IPS-15b (cell line): ENCODE results near the gene RNF150.

ENCODE experiments used
- H3K27me3 ChIP-seq: one replicate; pipeline ENCODE4 v1.6.1; 2013; ENCODE audit warnings: low read length; ENCODE audit not compliant: control insufficient read depth, insufficient read depth
- H3K36me3 ChIP-seq: one replicate; pipeline ENCODE4 v1.6.1; 2013; ENCODE audit warnings: low read length; ENCODE audit not compliant: control insufficient read depth, insufficient read depth
- H3K4me1 ChIP-seq: one replicate; pipeline ENCODE4 v1.6.1; 2013; ENCODE audit warnings: mild to moderate bottlenecking, low read length; ENCODE audit not compliant: control insufficient read depth, insufficient read depth
- H3K4me3 ChIP-seq: one replicate; pipeline ENCODE4 v1.5.1; 2013; ENCODE audit warnings: low read depth, low read length
- H3K9ac ChIP-seq: one replicate; pipeline ENCODE4 v1.6.1; 2013; ENCODE audit warnings: low read depth, mild to moderate bottlenecking, low read length
- H3K9me3 ChIP-seq: one replicate; pipeline ENCODE4 v1.6.1; 2013; ENCODE audit warnings: mild to moderate bottlenecking, low read length; ENCODE audit not compliant: control insufficient read depth, insufficient read depth

The RNF150 gene

DNA sequence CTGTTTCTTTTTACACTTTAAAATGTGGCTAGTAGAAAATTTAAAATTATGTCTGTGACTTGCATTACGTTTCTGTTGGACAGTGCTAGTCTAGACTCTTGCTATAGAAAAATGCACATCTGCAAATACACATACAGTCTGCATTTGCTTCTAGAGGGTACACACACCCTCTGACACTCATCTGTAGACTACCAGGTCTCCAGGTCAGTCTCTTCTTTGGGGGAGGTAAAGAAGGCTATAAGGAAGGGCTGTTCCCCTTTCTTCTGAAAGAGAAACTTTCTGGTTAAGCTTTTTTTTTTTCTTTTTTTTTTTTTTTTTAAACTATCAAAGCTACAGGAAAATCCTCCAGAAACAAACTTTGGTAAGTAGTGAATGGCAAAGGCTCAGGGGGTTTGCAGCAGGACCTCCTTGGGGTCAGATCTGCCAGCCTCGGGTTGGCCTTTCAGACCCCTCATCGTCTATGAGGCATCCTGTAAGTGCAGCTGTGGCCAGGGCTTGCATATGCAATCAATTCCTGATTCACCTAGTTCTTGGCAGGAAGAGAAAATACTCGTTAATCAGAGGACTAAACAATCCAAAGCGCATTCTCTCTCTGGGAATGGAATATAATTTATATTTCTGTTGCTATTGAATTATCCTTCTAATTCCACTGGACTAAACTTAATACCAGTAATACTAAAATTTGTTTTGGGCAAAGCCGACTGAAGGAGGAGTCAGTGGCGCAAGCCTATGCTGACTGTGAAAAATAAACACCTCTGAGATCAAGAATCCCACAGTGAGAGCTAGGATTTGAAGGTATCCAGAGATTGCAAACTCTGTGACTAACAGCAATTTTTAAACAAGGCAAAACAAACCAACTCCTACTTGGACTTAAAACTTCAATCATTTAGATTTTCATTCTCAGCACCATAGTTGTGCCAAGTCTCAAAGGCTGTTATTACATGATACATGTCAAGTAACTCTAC is 267.7 kb downstream of the RNF150 start:
- Histone ChIP-seq H3K9me3 (no peaks in the 10 kb centered on the region), H3K36me3 (no peaks in the 10 kb centered on the region)

GRCh38 chr4:140863197-140863596 is 270.1 kb downstream of the RNF150 start:
- Histone ChIP-seq H3K4me3 (no peak overlapping the region), H3K9me3 (no peaks in the 10 kb centered on the region), H3K27me3 (no peaks in the 10 kb centered on the region), H3K4me1 (no peaks in the 10 kb centered on the region), H3K9ac (no peak overlapping the region), H3K36me3 (no peaks in the 10 kb centered on the region)

More for the DNA sequence above, 267.7 kb downstream of the RNF150 start:
- Histone ChIP-seq H3K9ac (no peak overlapping the region), H3K4me3 (no peak overlapping the region), H3K4me1 (no peaks in the 10 kb centered on the region), H3K27me3 (no peaks in the 10 kb centered on the region)

DNA sequence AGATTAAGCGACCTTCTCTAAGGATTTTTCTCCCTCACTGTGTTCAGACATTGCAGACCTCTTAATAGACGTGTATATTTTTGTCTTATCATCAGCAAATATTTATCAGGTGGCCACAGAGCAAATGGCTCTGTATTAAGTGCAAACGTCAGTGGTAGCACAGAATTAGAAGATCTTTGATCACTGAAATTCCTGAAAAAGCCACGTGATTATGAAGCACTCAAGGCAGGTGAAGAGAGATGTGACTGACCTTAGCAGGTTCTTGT is 271.2 kb downstream of the RNF150 start:
- Histone ChIP-seq H3K36me3 (no peaks in the 10 kb centered on the region), H3K9me3 (no peaks in the 10 kb centered on the region), H3K4me3 (no peak overlapping the region), H3K4me1 (no peaks in the 10 kb centered on the region), H3K27me3 (no peaks in the 10 kb centered on the region), H3K9ac (no peak overlapping the region)

- Histone ChIP-seq H3K27me3 (no peaks in the 10 kb centered on the region), H3K9ac (no peak overlapping the region), H3K4me3 (no peak overlapping the region), H3K4me1 (peaks cover 4% of the 10 kb centered on the region), H3K9me3 (no peaks in the 10 kb centered on the region), H3K36me3 (no peaks in the 10 kb centered on the region)
Observed at GRCh38 chr4:140861359-140862176, 271.7 kb downstream of the RNF150 start.

DNA sequence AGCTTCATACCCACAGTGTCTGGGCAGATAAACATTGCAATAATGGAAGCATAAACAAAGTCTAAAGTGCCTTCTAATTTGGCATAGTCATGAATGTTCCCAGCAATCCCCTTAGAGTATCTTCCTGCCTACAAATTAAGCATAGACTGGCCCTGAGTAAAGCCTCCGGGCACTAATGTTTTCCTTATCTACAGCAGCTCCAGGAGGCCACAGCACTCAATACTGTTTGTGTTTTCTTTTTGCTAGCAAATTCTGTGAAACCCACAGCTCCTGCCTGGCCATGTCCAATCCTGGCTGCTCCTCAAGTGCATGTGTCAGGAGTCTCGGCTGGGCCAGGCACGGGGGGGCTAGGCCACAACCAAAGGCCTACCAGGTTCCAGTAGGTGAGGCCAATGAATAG is 274.4 kb downstream of the RNF150 start:
- H3K4me1 ChIP-seq = peaks cover 6% of the 10 kb centered on the region
- H3K9me3 ChIP-seq = no peaks in the 10 kb centered on the region
- no peak overlapping the region for H3K4me3 ChIP-seq
- no peaks in the 10 kb centered on the region for H3K27me3 ChIP-seq
- H3K36me3 ChIP-seq = no peaks in the 10 kb centered on the region
- no peak overlapping the region for H3K9ac ChIP-seq

GRCh38 chr4:140857111-140857510 is 276.2 kb downstream of the RNF150 start:
- Histone ChIP-seq H3K27me3 (no peaks in the 10 kb centered on the region), H3K4me3 (no peak overlapping the region), H3K36me3 (no peaks in the 10 kb centered on the region), H3K9ac (no peak overlapping the region), H3K9me3 (no peaks in the 10 kb centered on the region), H3K4me1 (peaks cover 6% of the 10 kb centered on the region)

- Histone ChIP-seq H3K27me3 (no peaks in the 10 kb centered on the region), H3K9me3 (no peaks in the 10 kb centered on the region), H3K4me1 (peaks cover 6% of the 10 kb centered on the region), H3K9ac (no peak overlapping the region), H3K36me3 (no peaks in the 10 kb centered on the region), H3K4me3 (no peak overlapping the region)
Observed at GRCh38 chr4:140856621-140857062, 276.6 kb downstream of the RNF150 start.

- Histone ChIP-seq H3K9ac (no peak overlapping the region), H3K9me3 (no peaks in the 10 kb centered on the region), H3K4me3 (no peak overlapping the region), H3K27me3 (no peaks in the 10 kb centered on the region), H3K4me1 (peaks cover 6% of the 10 kb centered on the region), H3K36me3 (no peaks in the 10 kb centered on the region)
Observed at GRCh38 chr4:140854168-140854567, 279.1 kb downstream of the RNF150 start.

DNA sequence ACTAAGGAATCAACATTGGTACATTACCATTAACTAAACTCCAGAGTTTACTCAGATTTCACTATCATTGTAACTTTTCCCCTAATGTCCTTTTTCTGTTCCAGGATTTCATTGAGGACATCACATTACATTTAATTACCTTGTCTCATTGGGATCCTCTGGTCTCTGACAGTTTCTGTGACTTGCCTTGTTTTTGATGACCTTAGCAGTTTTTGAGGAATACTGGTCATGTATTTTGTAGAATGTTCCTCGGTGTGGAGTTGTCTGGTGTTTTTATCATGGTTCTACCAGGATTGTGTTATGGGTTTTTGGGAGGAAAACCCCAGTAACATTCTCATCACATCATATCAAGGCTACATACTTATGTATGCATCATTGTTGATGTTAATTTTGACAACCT is 281.5 kb downstream of the RNF150 start:
- peaks cover 4% of the 10 kb centered on the region for H3K4me1 ChIP-seq
- H3K9me3 ChIP-seq = no peaks in the 10 kb centered on the region
- H3K4me3 ChIP-seq = no peak overlapping the region
- H3K27me3 ChIP-seq = no peaks in the 10 kb centered on the region
- H3K9ac ChIP-seq = no peak overlapping the region
- no peaks in the 10 kb centered on the region for H3K36me3 ChIP-seq

- no peak overlapping the region for H3K9ac ChIP-seq
- no peaks in the 10 kb centered on the region for H3K4me1 ChIP-seq
- no peaks in the 10 kb centered on the region for H3K27me3 ChIP-seq
- H3K4me3 ChIP-seq = no peak overlapping the region
- H3K9me3 ChIP-seq = no peaks in the 10 kb centered on the region
- no peaks in the 10 kb centered on the region for H3K36me3 ChIP-seq
Observed at GRCh38 chr4:140851032-140851636, 282.1 kb downstream of the RNF150 start.

DNA sequence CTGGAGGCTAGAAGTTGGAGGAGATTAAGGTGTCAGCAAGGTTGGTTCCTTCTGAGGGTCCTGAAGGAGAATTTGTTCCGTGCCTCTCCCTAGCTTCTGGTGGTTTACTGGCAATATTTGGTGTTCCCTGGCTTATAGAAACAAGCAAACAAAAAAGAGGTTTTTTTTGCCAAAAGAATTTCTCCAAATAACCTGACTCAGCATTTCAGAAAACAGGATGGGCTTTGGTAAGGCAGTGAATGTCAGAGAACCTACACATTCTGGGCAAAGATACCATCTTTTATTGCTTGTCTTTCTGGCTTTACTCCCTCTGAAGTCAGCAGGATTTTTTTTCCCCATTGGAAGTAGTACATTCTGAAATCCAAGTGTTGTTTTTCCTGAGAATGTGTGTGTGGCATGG is 283.7 kb downstream of the RNF150 start:
- Histone ChIP-seq H3K9ac (no peak overlapping the region), H3K9me3 (no peaks in the 10 kb centered on the region), H3K4me3 (no peak overlapping the region), H3K27me3 (no peaks in the 10 kb centered on the region), H3K36me3 (no peaks in the 10 kb centered on the region), H3K4me1 (no peaks in the 10 kb centered on the region)
